HCT116 (cell line): ENCODE data around the gene PTX4.

ENCODE experiments used
- CTCF ChIP-seq, 3 experiments: fragments of 200-600 bp in 1 of 3; sonication (generic) in 1 of 3; IDR thresholded peaks in 2 of 3; conservative IDR thresholded peaks in 1 of 3; 2 replicates each; pipeline ENCODE4 v1.5.1; 2012 to 2017; ENCODE audit warnings: low read depth in 2 of 3, low read length in 2 of 3, antibody characterized with exemption in 1 of 3, borderline replicate concordance in 1 of 3, control low read depth in 1 of 3, mild to moderate bottlenecking in 1 of 3, mixed read lengths in 1 of 3, mixed run types in 1 of 3, moderate library complexity in 1 of 3; ENCODE audit not compliant: insufficient read depth in 1 of 3
- RAD21 ChIP-seq: IDR thresholded peaks from 2 replicates; pipeline ENCODE4 v1.6.1; 2012; ENCODE audit warnings: low read depth, mild to moderate bottlenecking
- SIN3A ChIP-seq: IDR thresholded peaks from 2 replicates; pipeline ENCODE4 v1.6.1; 2012; ENCODE audit warnings: low read depth

- TF ChIP-seq RAD21 (no peak), CTCF (IDR thresholded peaks at IDR 0.05 in 2 of 3, conservative IDR thresholded peaks at IDR 0.05 in 1 of 3; ENCODE audit: borderline replicate concordance in 1 of 3, insufficient read depth in 1 of 3, low read depth in 2 of 3, low read length in 2 of 3) (no peak), SIN3A (no peak)
Measured at GRCh38 chr16:1458336-1458976, 30.3 kb downstream of the PTX4 start.
